Retinal pigment epithelial cell (primary cell): Measurements from ENCODE around the gene NDUFAF2.

Experiments
- DNase-seq: peaks from one replicate; pipeline ENCODE4 v3.0.0-alpha.2; 2010; ENCODE audit warnings: low read depth
- H3K4me3 ChIP-seq: 2 replicates; pipeline ENCODE4 v1.5.1; 2011; ENCODE audit warnings: mild to moderate bottlenecking, low read length, control low read depth, moderate library complexity
- CTCF ChIP-seq: conservative IDR thresholded peaks from 2 replicates; pipeline ENCODE4 v1.5.1; 2011; ENCODE audit warnings: low read depth, low read length, control low read depth, inconsistent platforms

The NDUFAF2 gene

GRCh38 chr5:61132559-61132958, 187.6 kb downstream of the NDUFAF2 start:
- TF ChIP-seq CTCF: peak; percentile 18
- peak; percentile 58 for DNase-seq
- no peak overlapping the region for H3K4me3 ChIP-seq

- TF ChIP-seq CTCF: no peak
- no peak overlapping the region for H3K4me3 ChIP-seq
Observed at GRCh38 chr5:61137835-61138234, 192.8 kb downstream of the NDUFAF2 start.

GRCh38 chr5:61139094-61139873, 194.3 kb downstream of the NDUFAF2 start:
- H3K4me3 ChIP-seq: no peak overlapping the region
- TF ChIP-seq CTCF: peak; percentile 41
- DNase-seq: no peak

More at GRCh38 chr5:61137835-61138234, 192.8 kb downstream of the NDUFAF2 start:
- DNase-seq: no peak

GRCh38 chr5:61139931-61140330, 194.9 kb downstream of the NDUFAF2 start:
- no peak for TF ChIP-seq CTCF
- H3K4me3 ChIP-seq: no peak overlapping the region
- no peak for DNase-seq

GRCh38 chr5:61141801-61142200, 196.8 kb downstream of the NDUFAF2 start:
- TF ChIP-seq CTCF: no peak
- no peak overlapping the region for H3K4me3 ChIP-seq
- DNase-seq: no peak

- DNase-seq: no peak
- TF ChIP-seq CTCF: no peak
- no peak overlapping the region for H3K4me3 ChIP-seq
Observed at GRCh38 chr5:61142391-61142790, 197.4 kb downstream of the NDUFAF2 start.

- no peak overlapping the region for H3K4me3 ChIP-seq
- DNase-seq: no peak
- TF ChIP-seq CTCF: no peak
Observed at GRCh38 chr5:61142811-61143210, 197.8 kb downstream of the NDUFAF2 start.
